Measurements from ENCODE around the gene NAGK.
"Not testable (repeated sequence)": the region's sequence is repeated elsewhere in the genome, so short reads cannot be mapped to it uniquely, and the experiment has no call there.

NAGK gene

GRCh38 chr2:71068218-71069035, at the start of gene NAGK:
TSS of gene NAGK (plus strand) at chr2:71068648. CDS start at chr2:71068684, 36 bp downstream.
- DNase-seq (ENCODE audit: low read depth in 2 of 2): peak; percentile 96 to 98
- no peak for TF ChIP-seq CTCF (IDR thresholded peaks at IDR 0.05; ENCODE audit: low read depth, low read length)
- peak within 1 kb of the TSS; percentile 79 to 90 for H3K4me3 ChIP-seq (replicated peaks in 1 of 2; ENCODE audit: low read depth in 2 of 2, low read length in 2 of 2)

- H3K4me3 ChIP-seq (replicated peaks in 1 of 2; ENCODE audit: low read depth in 2 of 2, low read length in 2 of 2); DNase-seq (ENCODE audit: low read depth in 2 of 2): not testable (repeated sequence)
These were observed 48.5 kb upstream of the NAGK start for GRCh38 chr2:71019989-71020388.

GRCh38 chr2:71021394-71021793, 47.1 kb upstream of the NAGK start:
- not testable (repeated sequence) for DNase-seq (ENCODE audit: low read depth in 2 of 2); H3K4me3 ChIP-seq (replicated peaks in 1 of 2; ENCODE audit: low read depth in 2 of 2, low read length in 2 of 2)

GRCh38 chr2:71023553-71024243, 44.8 kb upstream of the NAGK start:
- not testable (repeated sequence) for DNase-seq (ENCODE audit: low read depth in 2 of 2); H3K4me3 ChIP-seq (replicated peaks in 1 of 2; ENCODE audit: low read depth in 2 of 2, low read length in 2 of 2)

- H3K4me3 ChIP-seq (replicated peaks in 1 of 2; ENCODE audit: low read depth in 2 of 2, low read length in 2 of 2); DNase-seq (ENCODE audit: low read depth in 2 of 2): not testable (repeated sequence)
These were observed 32.2 kb upstream of the NAGK start for GRCh38 chr2:71036296-71036695.

GRCh38 chr2:71042287-71042686, 26.2 kb upstream of the NAGK start:
- no peak for DNase-seq (ENCODE audit: low read depth in 2 of 2)
- no peak overlapping the region for H3K4me3 ChIP-seq (replicated peaks in 1 of 2; ENCODE audit: low read depth in 2 of 2, low read length in 2 of 2)
- no peak for TF ChIP-seq CTCF (IDR thresholded peaks at IDR 0.05; ENCODE audit: low read depth, low read length)

GRCh38 chr2:71043531-71044407, 24.7 kb upstream of the NAGK start:
- DNase-seq (ENCODE audit: low read depth in 2 of 2): no peak
- TF ChIP-seq CTCF (IDR thresholded peaks at IDR 0.05; ENCODE audit: low read depth, low read length): no peak
- no peak overlapping the region for H3K4me3 ChIP-seq (replicated peaks in 1 of 2; ENCODE audit: low read depth in 2 of 2, low read length in 2 of 2)

GRCh38 chr2:71045151-71045550, 23.3 kb upstream of the NAGK start:
- no peak overlapping the region for H3K4me3 ChIP-seq (replicated peaks in 1 of 2; ENCODE audit: low read depth in 2 of 2, low read length in 2 of 2)
- TF ChIP-seq CTCF (IDR thresholded peaks at IDR 0.05; ENCODE audit: low read depth, low read length): no peak
- DNase-seq (ENCODE audit: low read depth in 2 of 2): no peak
